K562 (cell line): Measurements from ENCODE around the gene ABCB6. TPM values are rescaled to one million over a fixed set of nuclear protein-coding genes. Genes with fewer than 3 reads are reported as not detected.

Source experiments
- ARID4B ChIP-seq: sonication (generic); formaldehyde crosslinking; IDR thresholded peaks from 2 replicates; pipeline ENCODE4 v1.8.0; 2022; ENCODE audit warnings: mild to moderate bottlenecking, missing genetic modification reagents
- GABPA ChIP-seq: fragments of 200-800 bp; sonication (Bioruptor generic); conservative IDR thresholded peaks from 2 replicates; pipeline ENCODE4 v1.6.1; 2016; ENCODE audit warnings: low read depth, missing genetic modification characterization, missing compliant biosample characterization
- GABPB1 ChIP-seq: sonication (generic); formaldehyde crosslinking; IDR thresholded peaks from 2 replicates; pipeline ENCODE4 v1.8.0; 2022; ENCODE audit warnings: mild to moderate bottlenecking, missing genetic modification reagents
- KDM2B ChIP-seq: fragments of 250-450 bp; sonication (Bioruptor Pico); IDR thresholded peaks from 2 replicates; pipeline ENCODE4 v1.8.0; 2021; ENCODE audit warnings: mild to moderate bottlenecking, moderate library complexity
- PHF21A ChIP-seq: fragments of 450-650 bp; IDR thresholded peaks from 2 replicates; pipeline ENCODE4 v1.6.1; 2017; ENCODE audit warnings: low read depth, borderline replicate concordance
- ZNF780A ChIP-seq: fragments of 250-450 bp; sonication (Bioruptor Pico); IDR thresholded peaks from 2 replicates; pipeline ENCODE4 v1.5.0; 2021; ENCODE audit warnings: mild to moderate bottlenecking
- polyA plus RNA-seq, 8 experiments: library from polyadenylated mRNA; depleted of rRNA in 4 of 8; stranded (reverse) in 5 of 8; unstranded in 3 of 8; fragments of >200 nt; fragmentation: Nextera tagmentation in 2 of 8; fragmentation: Illumina TruSeq in 1 of 8; extraction: Ambion mirVana in 2 of 8; extraction: Trizol in 1 of 8; gene quantifications; 2 replicates each; pipeline versions ENCODE4 v1.2.1 to v1.2.3, GENCODE V29; 2011 to 2014; ENCODE audit warnings: inconsistent platforms in 1 of 8, missing spikeins in 1 of 8
- total RNA-seq, 7 experiments: library from RNA; depleted of rRNA in 6 of 7; stranded (reverse); fragments of >200 nt in 6 of 7; fragmentation: Illumina TruSeq in 2 of 7; extraction: Trizol in 2 of 7; gene quantifications; 2 replicates each; pipeline versions ENCODE4 v1.2.1 to v1.2.3, GENCODE V29; 2011 to 2021; ENCODE audit warnings: low replicate concordance in 1 of 7
- TF ChIP-seq, protein P1 (sequence below): sonication (generic); formaldehyde crosslinking; IDR thresholded peaks from 2 replicates; pipeline ENCODE4 v1.9.0; 2022; ENCODE audit warnings: mild to moderate bottlenecking, missing genetic modification reagents

Gene ABCB6
- total and polyA plus RNA-seq, 9 of the 15 experiments (the other 6 are each of a cell fraction or from before 2014, with no cell fraction given) = 3.7 to 29.8 (median 16.8) TPM

DNA sequence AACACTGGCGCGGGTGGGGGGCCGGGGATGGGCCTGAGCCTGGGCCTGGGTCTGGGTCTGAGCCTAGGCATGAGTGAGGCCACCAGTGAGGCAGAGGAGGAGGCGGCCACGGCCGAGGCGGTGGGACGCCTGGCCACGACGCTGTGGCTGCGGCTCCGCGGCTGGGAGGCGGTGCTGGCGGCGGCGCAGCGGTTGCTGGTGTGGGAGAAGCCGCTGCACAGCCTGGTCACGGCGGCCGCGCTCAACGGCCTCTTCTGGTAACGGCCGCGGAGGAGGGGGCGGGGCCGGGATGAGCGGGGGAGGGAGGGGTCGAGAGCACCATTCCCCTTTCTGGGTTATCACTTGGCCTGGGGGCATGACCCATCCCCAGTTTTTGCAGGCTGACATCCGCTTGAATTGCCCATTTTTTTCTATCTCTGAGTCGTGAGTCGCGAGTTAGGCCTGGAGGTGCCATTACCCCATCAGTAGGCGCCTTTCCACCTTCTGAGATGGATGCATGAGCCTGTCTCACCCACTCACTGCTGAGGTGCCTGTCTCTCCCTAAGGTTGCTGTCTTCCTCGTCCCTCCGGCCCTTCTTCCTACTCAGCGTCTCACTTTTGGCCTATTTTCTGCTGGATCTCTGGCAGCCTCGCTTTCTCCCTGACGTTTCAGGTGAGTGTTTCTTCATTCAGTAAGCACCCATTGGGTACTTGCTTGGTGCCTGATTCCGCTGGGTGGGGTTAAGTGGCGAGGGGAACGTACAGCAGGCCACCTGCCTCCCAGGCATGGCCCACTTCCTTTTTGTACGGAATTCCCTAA is 40.2 kb downstream of the ABCB6 start (continued):
- peak; percentile 82 for TF ChIP-seq ARID4B (CRISPR knock-in tag)
- TF ChIP-seq, protein P1, sequence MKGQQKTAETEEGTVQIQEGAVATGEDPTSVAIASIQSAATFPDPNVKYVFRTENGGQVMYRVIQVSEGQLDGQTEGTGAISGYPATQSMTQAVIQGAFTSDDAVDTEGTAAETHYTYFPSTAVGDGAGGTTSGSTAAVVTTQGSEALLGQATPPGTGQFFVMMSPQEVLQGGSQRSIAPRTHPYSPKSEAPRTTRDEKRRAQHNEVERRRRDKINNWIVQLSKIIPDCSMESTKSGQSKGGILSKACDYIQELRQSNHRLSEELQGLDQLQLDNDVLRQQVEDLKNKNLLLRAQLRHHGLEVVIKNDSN (CRISPR knock-in tag) = peak; percentile 8; the same call in 1 of the 2 replicates
- peak; percentile 36; the same call in 1 of the 2 replicates for TF ChIP-seq GABPA
- no peak for TF ChIP-seq ZNF780A (CRISPR knock-in tag)
- TF ChIP-seq GABPB1 (CRISPR knock-in tag) = peak; percentile 12; the same call in 1 of the 2 replicates
- TF ChIP-seq KDM2B = no peak
- no peak for TF ChIP-seq PHF21A
- TF ChIP-seq, all 486 proteins: peak for 14
